Right kidney (tissue), 1 donor: ENCODE data around the gene CCNY.

Source experiments
- DNase-seq: peaks from one replicate; pipeline ENCODE4 v3.0.0-alpha.2; 2016

CCNY gene

DNA sequence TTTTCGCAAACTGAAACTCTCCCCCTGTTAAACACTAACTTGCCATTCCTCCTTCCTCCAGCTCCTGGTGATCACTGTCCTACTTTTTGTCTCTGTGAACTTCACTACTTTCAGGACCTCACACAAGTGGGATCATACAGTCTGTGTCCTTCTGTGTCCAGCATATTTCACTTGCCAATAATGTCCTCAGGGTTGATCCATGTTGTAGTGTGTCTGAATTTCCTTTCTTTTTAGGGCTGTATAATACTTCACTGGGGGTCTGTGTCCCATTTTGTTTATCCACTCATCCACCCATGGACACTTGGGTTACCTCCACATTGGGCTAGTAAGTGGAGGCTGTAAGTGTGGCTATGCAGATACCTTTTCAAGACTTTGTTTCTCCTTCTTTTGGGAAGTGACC is 226.1 kb downstream of the CCNY start:
- DNase-seq: no peak

DNA sequence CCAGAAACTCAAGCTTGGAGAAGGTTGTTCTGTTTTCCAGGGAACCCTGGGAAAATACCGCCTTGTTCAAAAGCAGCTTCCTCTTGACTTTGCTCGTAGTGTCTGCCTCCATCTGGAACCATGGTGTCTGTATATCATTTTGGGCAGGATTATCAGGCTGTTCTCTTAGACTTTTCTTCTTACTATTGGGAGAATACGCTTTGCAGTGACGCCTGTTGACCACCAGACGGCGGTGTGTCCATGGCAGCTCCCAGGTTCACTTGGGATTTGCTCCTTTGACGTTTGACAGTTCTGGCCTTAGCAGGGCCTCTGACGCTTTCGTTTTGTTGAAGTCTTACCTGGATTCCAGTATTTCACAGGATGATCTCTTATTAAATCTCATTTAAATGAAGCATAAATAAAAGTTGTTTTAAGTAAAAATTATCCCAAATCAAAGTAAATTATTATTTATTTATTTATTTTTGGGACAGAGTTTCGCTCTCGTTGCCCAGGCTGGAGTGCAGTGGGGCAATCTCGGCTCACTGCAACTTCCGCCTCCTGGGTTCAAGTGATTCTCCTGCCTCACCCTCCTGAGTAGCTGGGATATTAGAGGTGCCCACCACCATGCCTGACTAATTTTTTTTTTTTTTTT is 227.1 kb downstream of the CCNY start:
- no peak for DNase-seq

GRCh38 chr10:35564341-35564968 is 228.1 kb downstream of the CCNY start:
- no peak for DNase-seq

GRCh38 chr10:35565602-35566081 is 229.3 kb downstream of the CCNY start:
- DNase-seq: no peak

DNA sequence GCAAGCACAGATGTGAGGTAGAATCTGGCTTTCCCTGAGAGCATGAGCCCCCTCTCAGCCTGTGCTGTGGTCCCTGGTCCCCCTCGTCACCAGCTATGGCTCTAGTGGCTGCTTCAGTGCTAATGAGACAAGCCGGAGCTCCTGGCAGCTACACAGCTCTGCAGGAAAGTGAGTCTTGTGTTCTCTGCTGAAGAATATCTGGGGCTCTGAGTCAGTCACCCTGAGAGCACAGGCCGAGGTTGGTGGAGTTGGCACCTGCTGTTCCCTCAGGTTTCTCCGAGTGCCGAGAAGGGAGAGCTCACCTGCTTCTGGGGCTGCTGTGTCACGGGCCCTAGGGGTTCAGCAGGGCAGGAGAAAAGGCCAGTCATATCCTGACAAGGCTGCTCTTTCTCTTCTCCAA is 231.6 kb downstream of the CCNY start:
- DNase-seq: no peak

DNA sequence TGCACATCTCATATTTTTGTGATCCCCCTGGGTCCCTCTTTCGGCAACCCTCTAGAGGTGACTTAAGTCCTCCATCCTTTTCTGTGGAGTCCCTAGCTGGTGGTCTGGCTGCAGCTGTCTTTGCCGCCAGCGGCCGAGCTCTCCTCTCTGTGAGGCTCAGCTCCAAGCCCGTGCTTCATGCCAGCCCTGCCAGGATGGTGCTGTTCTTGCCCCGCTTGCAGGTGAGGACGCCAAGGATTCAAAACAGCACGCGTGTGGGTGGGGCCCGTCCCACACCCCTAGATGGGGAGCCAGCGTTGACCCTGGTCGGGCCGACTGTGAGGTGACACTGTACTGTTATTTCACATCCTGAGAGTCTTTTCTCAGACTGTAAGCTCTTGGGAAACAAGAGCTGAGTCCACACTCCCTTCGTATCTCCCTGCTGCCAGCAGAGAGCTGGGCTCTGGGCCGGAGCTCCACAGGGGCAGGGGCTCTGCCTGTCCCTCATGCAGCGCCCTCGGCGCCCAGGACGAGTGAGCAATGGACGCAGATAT is 232.2 kb downstream of the CCNY start:
- DNase-seq: no peak

DNA sequence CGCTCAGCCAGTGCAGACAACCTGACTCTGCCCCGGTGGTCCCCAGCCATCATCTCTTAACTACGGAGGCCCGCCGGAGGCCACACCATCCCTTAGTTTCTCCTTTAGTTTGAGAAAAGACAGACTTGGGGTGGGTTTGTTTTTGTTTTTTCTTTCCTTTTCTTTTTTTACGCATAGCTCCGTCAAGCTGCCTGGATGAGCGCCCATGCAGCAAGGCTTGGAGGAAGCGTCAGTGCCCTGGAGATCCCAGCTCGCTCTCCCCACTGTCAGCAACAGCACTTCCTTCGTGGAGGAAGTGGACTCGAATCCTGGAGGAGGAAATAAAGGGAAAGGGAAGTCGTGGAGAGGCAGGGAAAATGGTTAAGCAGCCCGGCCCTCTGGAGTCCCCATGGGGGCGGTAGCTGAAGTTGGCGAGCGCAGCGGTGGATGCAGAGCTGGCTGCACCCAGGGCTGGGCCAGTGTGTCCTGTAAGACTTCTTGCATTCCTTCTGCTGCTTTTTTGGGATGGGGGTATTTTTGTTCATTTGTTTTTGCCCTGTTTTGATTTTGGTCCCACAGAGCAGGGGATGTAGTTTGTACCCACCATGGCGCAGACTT is 232.9 kb downstream of the CCNY start:
- DNase-seq: no peak

GRCh38 chr10:35569836-35570235 is 233.5 kb downstream of the CCNY start:
- DNase-seq: no peak

DNA sequence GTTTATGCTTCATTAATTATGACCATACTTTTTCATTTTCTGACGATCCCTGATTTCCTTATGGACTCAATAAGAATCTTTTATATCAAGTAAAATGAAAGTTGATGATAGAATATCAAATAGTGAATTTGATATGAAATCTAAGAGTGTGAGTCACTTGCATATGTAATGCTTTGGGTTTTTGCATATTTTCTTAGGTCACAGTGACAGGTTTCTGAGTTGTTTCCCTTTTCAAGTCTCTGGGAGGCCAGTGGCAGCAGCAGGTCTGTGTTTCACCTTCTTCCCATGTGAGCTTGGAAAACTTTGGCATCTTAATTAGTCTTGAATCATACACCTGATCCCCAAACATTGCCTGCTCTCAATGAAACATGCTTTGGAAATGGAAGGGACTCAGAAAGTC is 234.1 kb downstream of the CCNY start:
- no peak for DNase-seq

GRCh38 chr10:35572583-35572982 is 236.3 kb downstream of the CCNY start:
- DNase-seq: no peak

GRCh38 chr10:35573796-35574195 is 237.5 kb downstream of the CCNY start:
- no peak for DNase-seq

GRCh38 chr10:35574924-35575352 is 238.6 kb downstream of the CCNY start:
- no peak for DNase-seq

- DNase-seq: no peak
Observed at GRCh38 chr10:35575640-35576039, 239.3 kb downstream of the CCNY start.

GRCh38 chr10:35576730-35577129 is 240.4 kb downstream of the CCNY start:
- no peak for DNase-seq

DNA sequence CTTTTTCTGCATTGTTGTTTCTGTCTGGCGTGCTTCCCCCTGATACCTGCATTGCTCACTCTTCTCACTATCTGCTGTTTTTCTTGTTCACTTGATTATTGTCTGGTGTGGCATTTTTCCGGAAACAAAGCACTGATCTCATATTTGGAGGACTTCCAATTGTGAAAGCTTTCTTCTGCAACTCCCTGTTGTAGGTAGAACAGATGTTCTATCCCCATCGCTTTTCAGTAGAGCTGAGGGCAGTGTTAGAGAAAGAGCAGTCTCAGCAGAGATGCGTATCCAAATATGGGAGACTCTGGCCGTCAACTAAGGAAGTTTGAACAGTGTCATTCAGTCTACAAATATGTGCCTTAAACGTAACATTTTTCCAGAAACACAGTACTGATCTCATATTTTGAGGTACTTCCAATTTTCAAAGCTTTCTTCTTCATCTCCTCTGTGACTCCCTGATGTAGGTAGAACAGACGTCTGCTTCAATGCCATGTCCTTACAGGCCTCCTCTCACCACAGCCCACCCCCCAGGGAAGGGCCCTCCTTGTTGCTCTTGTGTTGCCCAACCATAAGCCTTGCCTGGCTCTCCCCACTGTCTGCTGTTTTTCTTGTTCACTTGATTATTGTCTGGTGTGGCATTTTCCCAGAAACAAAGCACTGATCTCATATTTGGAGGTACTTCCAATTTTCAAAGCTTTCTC is 241.8 kb downstream of the CCNY start:
- DNase-seq: no peak

DNA sequence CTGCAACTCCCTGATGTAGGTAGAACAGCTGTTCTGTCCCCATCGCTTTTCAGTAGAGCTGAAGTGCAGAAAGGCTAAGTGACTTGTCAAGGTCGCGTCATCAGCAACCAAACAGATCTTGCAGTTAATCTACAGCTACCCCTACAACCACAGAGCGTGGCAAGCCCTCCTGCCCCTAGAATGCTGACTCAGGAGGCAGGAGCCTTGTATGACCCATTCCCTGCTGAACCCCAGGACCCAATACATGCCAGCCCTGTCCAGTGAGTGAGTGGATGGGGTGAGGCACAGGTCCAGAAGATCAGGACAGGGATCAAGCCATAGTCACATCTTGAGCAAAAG is 242.3 kb downstream of the CCNY start:
- no peak for DNase-seq

- no peak for DNase-seq
Observed at GRCh38 chr10:35579116-35579515, 242.8 kb downstream of the CCNY start.

DNA sequence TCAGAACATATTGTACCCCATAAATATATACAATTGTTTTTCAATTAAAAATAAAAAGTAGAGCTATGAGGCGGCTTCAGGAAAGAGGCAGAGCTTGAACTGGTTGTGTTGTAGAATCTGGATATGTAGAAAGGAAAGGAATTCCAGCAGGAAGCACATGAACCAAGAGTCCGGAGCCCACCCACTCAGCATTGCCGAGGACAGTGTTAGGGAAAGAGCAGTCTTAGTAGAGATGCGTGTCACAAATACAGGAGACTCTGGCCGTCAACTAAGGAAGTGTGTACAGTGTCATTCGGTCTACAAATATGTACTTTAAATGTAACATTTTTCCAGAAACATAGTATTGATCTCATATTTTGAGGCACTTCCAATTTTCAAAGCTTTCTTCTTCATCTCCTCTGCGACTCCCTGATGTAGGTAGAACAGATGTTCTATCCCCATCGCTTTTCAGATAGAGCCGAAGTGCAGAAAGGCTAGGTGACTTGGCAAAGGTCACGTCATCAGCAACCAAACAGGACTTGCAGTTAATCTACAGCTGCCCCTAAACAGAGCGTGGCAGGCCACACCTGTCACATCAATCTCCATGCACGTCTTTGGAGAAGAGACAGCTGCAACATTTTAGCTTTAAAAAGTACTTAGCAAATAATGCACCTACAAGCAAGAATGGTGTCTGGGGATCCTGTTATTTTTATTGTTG is 243.6 kb downstream of the CCNY start:
- no peak for DNase-seq

- no peak for DNase-seq
Observed at GRCh38 chr10:35580423-35580770, 244.1 kb downstream of the CCNY start.

DNA sequence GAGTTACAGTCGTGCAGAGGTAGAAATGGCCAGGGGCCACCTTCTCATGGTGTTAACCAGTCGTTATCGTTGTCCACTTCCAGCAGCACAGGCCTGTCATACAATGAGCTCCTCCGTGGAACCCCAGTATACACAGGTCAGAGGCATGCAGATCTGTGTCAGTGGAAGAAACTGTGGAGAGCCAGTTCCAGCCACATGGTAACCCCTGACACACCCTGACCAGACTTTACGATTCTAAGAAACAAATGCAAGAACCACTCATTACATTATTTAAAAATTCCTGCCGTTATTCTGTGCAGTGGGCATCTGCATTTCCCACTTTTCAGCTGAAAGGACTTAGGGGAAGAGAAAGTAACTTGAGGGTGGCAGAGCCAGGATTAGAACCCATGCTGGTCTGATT is 245.3 kb downstream of the CCNY start:
- DNase-seq: no peak

DNA sequence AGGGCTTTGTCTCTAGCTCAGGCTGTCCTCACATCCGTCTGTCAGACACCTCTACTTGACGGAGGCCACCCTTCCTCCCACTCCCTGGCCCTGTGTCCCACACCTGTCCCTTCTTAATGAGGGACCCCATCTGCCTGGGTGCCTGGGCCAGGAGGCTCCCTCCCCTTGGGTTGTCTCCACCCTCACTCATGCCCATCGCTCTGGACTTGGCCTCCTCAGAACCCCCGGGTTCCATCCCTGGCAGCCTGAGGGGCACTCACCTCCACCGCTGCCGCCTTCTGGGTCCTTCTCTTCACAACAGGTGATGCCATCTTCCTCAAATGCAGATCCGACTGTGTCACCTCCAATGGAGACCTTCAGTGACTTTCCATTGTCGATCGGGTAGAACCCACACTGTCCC is 248.6 kb downstream of the CCNY start:
- DNase-seq: no peak

- DNase-seq: no peak
Observed at GRCh38 chr10:35585356-35585755, 249.0 kb downstream of the CCNY start.
